HepG2 (cell line): ENCODE measurements around the gene LIF. TPM values are rescaled to one million over a fixed set of nuclear protein-coding genes. Genes with fewer than 3 reads are reported as not detected.

Experiments
- ATAC-seq: fragments of 200-7000 bp; cut with Tn5 transposase; 3 replicates; pipeline ENCODE4 v1.9.1; 2020; ENCODE audit warnings: mild to moderate bottlenecking, moderate library complexity
- BruUV-seq: library from RNA; stranded (reverse); fragments of 400-500 nt; replicated peaks from 2 replicates; lab custom pipeline; 2021; lab: Mats Ljungman, UMichigan
- CTCF ChIA-PET: fragments of 300-600 bp; formaldehyde crosslinking; extraction: SDS; loops from one replicate; lab custom pipeline; 2021; ENCODE audit warnings: low total read pairs, inconsistent platforms, low intra/inter-chr PET ratio; lab: Yijun Ruan, JAX
- POLR2A ChIA-PET: fragments of 350-600 bp; sonication (Branson Sonifier 250); formaldehyde crosslinking; loops from one replicate; lab custom pipeline; 2020; ENCODE audit warnings: antibody characterized with exemption, inconsistent platforms; lab: Yijun Ruan, JAX
- DNase-seq: peaks from one replicate; pipeline ENCODE4 v3.0.0-alpha.2; 2015; ENCODE audit warnings: low spot score
- FAIRE-seq: peaks from 3 replicates; lab custom pipeline; 2011; peaks lifted over from hg19 to GRCh38; lab: Jason Lieb, UNC
- H2AFZ ChIP-seq: one replicate; pipeline ENCODE4 v1.6.1; 2011; ENCODE audit warnings: low read length, inconsistent platforms
- H3K27ac ChIP-seq: fragments of 300-600 bp; 3 replicates; pipeline ENCODE4 v1.8.0; 2011; ENCODE audit warnings: mixed run types, mild to moderate bottlenecking, mixed read lengths, low read length, inconsistent platforms; ENCODE audit not compliant: insufficient read depth; ENCODE audit errors: extremely low read length
- H3K27me3 ChIP-seq, 2 experiments: fragments of 200-600 bp in 1 of 2; 2 replicates in 1 of 2; 3 replicates in 1 of 2; pipeline versions ENCODE4 v1.6.0 to v1.8.0; 2011; ENCODE audit warnings: low read length in 2 of 2, mild to moderate bottlenecking in 2 of 2, moderate library complexity in 2 of 2, inconsistent platforms in 1 of 2; ENCODE audit not compliant: insufficient read depth in 2 of 2, control insufficient read depth in 1 of 2
- H3K36me3 ChIP-seq, 2 experiments: fragments of 200-600 bp in 1 of 2; replicated peaks in 1 of 2; 2 replicates in 1 of 2; 3 replicates in 1 of 2; pipeline versions ENCODE4 v1.5.1 to v1.8.0; 2011; ENCODE audit warnings: low read length in 2 of 2, inconsistent platforms in 1 of 2; ENCODE audit not compliant: insufficient read depth in 2 of 2, control insufficient read depth in 1 of 2
- H3K4me1 ChIP-seq: 2 replicates; pipeline ENCODE4 v1.5.1; 2012; ENCODE audit warnings: low read length, inconsistent platforms; ENCODE audit not compliant: insufficient read depth
- H3K4me2 ChIP-seq: 2 replicates; pipeline ENCODE4 v1.6.0; 2011; ENCODE audit warnings: low read depth, low read length, inconsistent platforms
- H3K4me3 ChIP-seq, 3 experiments: fragments of 200-600 bp in 1 of 3; sonication (generic), shearing (Covaris generic) in 1 of 3; replicated peaks in 1 of 3; 2 replicates each; pipeline ENCODE4 v1.5.1; 2011 to 2016; ENCODE audit warnings: low read length in 3 of 3, inconsistent platforms in 2 of 3, low read depth in 2 of 3, mild to moderate bottlenecking in 2 of 3, control low read depth in 1 of 3, mixed read lengths in 1 of 3; ENCODE audit not compliant: insufficient read depth in 1 of 3
- H3K79me2 ChIP-seq: one replicate; pipeline ENCODE4 v1.6.1; 2011; ENCODE audit warnings: low read length, inconsistent platforms; ENCODE audit not compliant: insufficient read depth
- H3K9ac ChIP-seq: 2 replicates; pipeline ENCODE4 v1.6.0; 2011; ENCODE audit warnings: mild to moderate bottlenecking, low read depth, low read length, inconsistent platforms; ENCODE audit not compliant: insufficient read depth
- H3K9me3 ChIP-seq: 2 replicates; pipeline ENCODE4 v1.5.1; 2012; ENCODE audit warnings: mild to moderate bottlenecking, low read length
- H4K20me1 ChIP-seq: 2 replicates; pipeline ENCODE4 v1.6.0; 2011; ENCODE audit warnings: inconsistent platforms, mild to moderate bottlenecking, low read length, moderate library complexity; ENCODE audit not compliant: insufficient read depth
- ELF4 ChIP-seq: sonication (generic); formaldehyde crosslinking; IDR thresholded peaks from 2 replicates; pipeline ENCODE4 v1.5.0; 2020; ENCODE audit warnings: missing genetic modification reagents, mild to moderate bottlenecking, moderate library complexity, borderline replicate concordance
- NONO ChIP-seq, 2 experiments: fragments of 450-650 bp in 1 of 2; sonication (generic) in 1 of 2; formaldehyde crosslinking in 1 of 2; IDR thresholded peaks in 1 of 2; conservative IDR thresholded peaks in 1 of 2; 2 replicates each; pipeline versions ENCODE4 v1.6.1 to v1.8.0; 2017 to 2022; ENCODE audit warnings: mild to moderate bottlenecking in 1 of 2, missing genetic modification reagents in 1 of 2, moderate library complexity in 1 of 2
- RCOR2 ChIP-seq: IDR thresholded peaks from 2 replicates; pipeline ENCODE4 v1.6.1; 2016; ENCODE audit warnings: missing biosample characterization, missing genetic modification reagents
- TAF15 ChIP-seq: fragments of 200-400 bp; formaldehyde crosslinking; IDR thresholded peaks from one replicate; pipeline ENCODE4 v1.6.1; 2018; ENCODE audit warnings: mild to moderate bottlenecking, low read depth, low read length; ENCODE audit not compliant: poor library complexity, severe bottlenecking
- ZKSCAN8 ChIP-seq: IDR thresholded peaks from 2 replicates; pipeline ENCODE4 v1.6.1; 2016; ENCODE audit warnings: borderline replicate concordance, missing genetic modification reagents, missing compliant biosample characterization
- ZNF350 ChIP-seq: sonication (generic); formaldehyde crosslinking; IDR thresholded peaks from 2 replicates; pipeline ENCODE4 v1.4.0; 2020; ENCODE audit warnings: mild to moderate bottlenecking, low read depth, missing genetic modification reagents, borderline replicate concordance
- ZNF768 ChIP-seq: sonication (generic); formaldehyde crosslinking; IDR thresholded peaks from 2 replicates; pipeline ENCODE4 v1.4.0; 2020; ENCODE audit warnings: missing genetic modification reagents
- WGBS: methylation state at CpG from one replicate; pipeline ENCODE4 v1.1.6; 2017; ENCODE audit warnings: low lambda C conversion rate; 5-methylcytosine and 5-hydroxymethylcytosine counted together
- in situ Hi-C: cut with HindIII; loops from 2 replicates; pipeline ENCODE4 v1.10.0; 2017; ENCODE audit warnings: low pct_unique_long_range_greater_than_20kb; ENCODE audit not compliant: extremely low pct_ligation_motif_present
- intact Hi-C: fragments of 100-400 bp; cut with micrococcal nuclease; formaldehyde crosslinking; loops from one replicate; pipeline ENCODE4 v1.10.0; 2022; ENCODE audit not compliant: unreplicated experiment
- polyA plus RNA-seq, 8 experiments: library from polyadenylated mRNA; depleted of rRNA in 3 of 8; stranded (reverse) in 7 of 8; unstranded in 1 of 8; fragments of >200 nt; fragmentation: Illumina TruSeq in 4 of 8; extraction: Trizol in 4 of 8; gene quantifications; 2 replicates each; pipeline versions ENCODE4 v1.2.1 to v1.2.3, GENCODE V29; 2011 to 2016; ENCODE audit warnings: low read depth in 4 of 8, missing spikeins in 1 of 8, mixed read lengths in 1 of 8; ENCODE audit not compliant: insufficient read depth in 1 of 8
- total RNA-seq, 5 experiments: library from RNA; depleted of rRNA; stranded (reverse); fragments of >200 nt; fragmentation: Illumina TruSeq; extraction: Trizol; gene quantifications; 2 replicates each; pipeline ENCODE4 v1.2.3, GENCODE V29; 2016; ENCODE audit warnings: low read depth in 1 of 5

LIF gene
- total and polyA plus RNA-seq, 2 of the 13 experiments (the other 11 are each of a cell fraction or from before 2014, with no cell fraction given) = 3.6 to 8.5 TPM

- ChIA-PET POLR2A (interaction anchor here (1.2 to 1.6 kb wide), 2 partner anchors 17 to 38 kb away, joined by 3 to 8 read pairs; no protein-coding TSS in a partner anchor), CTCF (interaction anchor here (1.1 kb wide), 1 partner anchor 43 kb away, joined by 3 read pairs; no protein-coding TSS in a partner anchor)
- no peak for DNase-seq
- in situ Hi-C loops = no loop called here
- Histone ChIP-seq H3K4me1 (peaks cover 72% of the 10 kb centered on the region), H3K9ac (peak overlapping the region; percentile 12; the same call in 1 of the 2 replicates), H3K27ac (peak overlapping the region; percentile 59), H3K36me3 (no peaks in the 10 kb centered on the region), H2AFZ (no peak overlapping the region), H4K20me1 (no peaks in the 10 kb centered on the region), H3K4me2 (peak overlapping the region; percentile 49), H3K27me3 (no peaks in the 10 kb centered on the region), H3K79me2 (no peaks in the 10 kb centered on the region), H3K4me3 (no peak overlapping the region), H3K9me3 (no peaks in the 10 kb centered on the region)
- no peak for ATAC-seq
- TF ChIP-seq ZKSCAN8 = no peak
- TF ChIP-seq TAF15 = no peak
- TF ChIP-seq NONO (IDR thresholded peaks at IDR 0.05) = no peak
- TF ChIP-seq NONO (CRISPR knock-in tag; conservative IDR thresholded peaks at IDR 0.05) = no peak
- TF ChIP-seq RCOR2 (CRISPR knock-in tag) = 0 out of 2 replicates have a peak, but pooled peaks have one; percentile 22
- no peak for TF ChIP-seq ELF4 (CRISPR knock-in tag)
- TF ChIP-seq ZNF350 (CRISPR knock-in tag) = 0 out of 2 replicates have a peak, but pooled peaks have one; percentile 2
- peak; percentile 95 for TF ChIP-seq ZNF768 (CRISPR knock-in tag)
- no TSS peak for BruUV-seq
- no peak for FAIRE-seq
- 66% methylated on average over 8 of the region's 8 CpGs for WGBS
- intact Hi-C loops = no loop called here
These were observed 33.5 kb downstream of the LIF start for GRCh38 chr22:30212996-30213441.
